K562 (cell line): ENCODE data around the gene KIF26A. TPM values are rescaled to one million over a fixed set of nuclear protein-coding genes. Genes with fewer than 3 reads are reported as not detected.

ENCODE experiments used
- ATAC-seq: fragments of 200-7000 bp; cut with Tn5 transposase; 3 replicates; pipeline ENCODE4 v1.9.1; 2020; ENCODE audit warnings: moderate library complexity
- BruUV-seq: library from RNA; stranded (reverse); fragments of 400-500 nt; replicated peaks from 2 replicates; lab custom pipeline; 2021; lab: Mats Ljungman, UMichigan
- CTCF ChIA-PET: fragments of 300-600 bp; formaldehyde crosslinking; extraction: SDS; loops from one replicate; lab custom pipeline; 2021; ENCODE audit warnings: low intra/inter-chr PET ratio; lab: Yijun Ruan, JAX
- POLR2A ChIA-PET: fragments of 300-600, 350-650 bp; sonication (Branson Sonifier 250); formaldehyde crosslinking; extraction: SDS; loops from one replicate; lab custom pipeline; 2021; ENCODE audit warnings: antibody characterized with exemption, inconsistent platforms; lab: Yijun Ruan, JAX
- DNase-seq, 4 experiments: peaks; one replicate each; pipeline versions ENCODE4 v3.0.0 to v3.0.0-alpha.2; 2011 to 2018; ENCODE audit warnings: low spot score in 3 of 4, mixed read lengths in 3 of 4; ENCODE audit errors: extremely low read depth in 1 of 4
- FAIRE-seq: peaks from 2 replicates; lab custom pipeline; 2011; peaks lifted over from hg19 to GRCh38; lab: Jason Lieb, UNC
- H2AFZ ChIP-seq: 2 replicates; pipeline ENCODE4 v1.6.0; 2011; ENCODE audit warnings: low read depth, low read length, control low read depth, inconsistent platforms
- H3K27ac ChIP-seq: fragments of 200-600 bp; 3 replicates; pipeline ENCODE4 v1.8.0; 2011; ENCODE audit warnings: low read depth, mild to moderate bottlenecking, control low read depth, inconsistent platforms, low read length, moderate library complexity, mixed read lengths; ENCODE audit errors: extremely low read depth
- H3K27me3 ChIP-seq, 2 experiments: fragments of 300-600 bp in 1 of 2; 2 replicates in 1 of 2; 3 replicates in 1 of 2; pipeline versions ENCODE4 v1.6.0 to v1.8.0; 2011; ENCODE audit warnings: inconsistent platforms in 2 of 2, low read length in 2 of 2, mild to moderate bottlenecking in 1 of 2, mixed read lengths in 1 of 2, moderate library complexity in 1 of 2; ENCODE audit not compliant: control insufficient read depth in 2 of 2, insufficient read depth in 2 of 2
- H3K36me3 ChIP-seq: fragments of 300-600 bp; 3 replicates; pipeline ENCODE4 v1.8.0; 2011; ENCODE audit warnings: mild to moderate bottlenecking, low read length, inconsistent platforms; ENCODE audit not compliant: control insufficient read depth, insufficient read depth
- H3K4me1 ChIP-seq, 2 experiments: fragments of 200-600 bp in 1 of 2; replicated peaks in 1 of 2; 2 replicates in 1 of 2; 3 replicates in 1 of 2; pipeline versions ENCODE4 v1.5.1 to v1.8.0; 2011; ENCODE audit warnings: inconsistent platforms in 2 of 2, low read length in 2 of 2, mild to moderate bottlenecking in 1 of 2, mixed read lengths in 1 of 2, moderate library complexity in 1 of 2; ENCODE audit not compliant: control insufficient read depth in 2 of 2, insufficient read depth in 2 of 2
- H3K4me2 ChIP-seq: 2 replicates; pipeline ENCODE4 v1.6.1; 2011; ENCODE audit warnings: low read length, control low read depth, inconsistent platforms, mixed read lengths; ENCODE audit not compliant: insufficient read depth
- H3K4me3 ChIP-seq: fragments of 200-600 bp; sonication (generic), shearing (Covaris generic); 2 replicates; pipeline ENCODE4 v1.5.1; 2016; ENCODE audit warnings: control low read depth, inconsistent platforms
- H3K79me2 ChIP-seq: fragments of 200-600 bp; 3 replicates; pipeline ENCODE4 v1.8.0; 2011; ENCODE audit warnings: low read length, inconsistent platforms; ENCODE audit not compliant: control insufficient read depth, insufficient read depth
- H3K9ac ChIP-seq, 2 experiments: 2 replicates each; pipeline versions ENCODE4 v1.6.0 to v1.6.1; 2011; ENCODE audit warnings: low read depth in 2 of 2, low read length in 2 of 2, control low read depth in 1 of 2, inconsistent platforms in 1 of 2, mild to moderate bottlenecking in 1 of 2, mixed read lengths in 1 of 2; ENCODE audit not compliant: insufficient read depth in 1 of 2
- H3K9me1 ChIP-seq: one replicate; pipeline ENCODE4 v1.6.0; 2011; ENCODE audit warnings: inconsistent platforms, mild to moderate bottlenecking, low read length, moderate library complexity; ENCODE audit not compliant: control insufficient read depth, insufficient read depth
- H3K9me3 ChIP-seq: replicated peaks from 2 replicates; pipeline ENCODE4 v1.5.1; 2011; ENCODE audit warnings: low read depth, low read length, inconsistent platforms; ENCODE audit not compliant: control insufficient read depth, insufficient read depth
- H4K20me1 ChIP-seq: replicated peaks from 2 replicates; pipeline ENCODE4 v1.6.1; 2011; ENCODE audit warnings: low read length, inconsistent platforms, mixed read lengths; ENCODE audit not compliant: control insufficient read depth, insufficient read depth
- CGGBP1 ChIP-seq: fragments of 250-450 bp; sonication (Bioruptor Pico); IDR thresholded peaks from 2 replicates; pipeline ENCODE4 v1.9.0; 2021; ENCODE audit warnings: mild to moderate bottlenecking
- ELF2 ChIP-seq: fragments of 250-450 bp; sonication (Bioruptor Pico); IDR thresholded peaks from 2 replicates; pipeline ENCODE4 v1.5.0; 2021; ENCODE audit warnings: mild to moderate bottlenecking
- ESRRA ChIP-seq: fragments of 450-650 bp; IDR thresholded peaks from 2 replicates; pipeline ENCODE4 v1.6.1; 2014; ENCODE audit warnings: low read depth, mild to moderate bottlenecking, moderate library complexity, borderline replicate concordance
- GABPB2 ChIP-seq: fragments of 250-450 bp; sonication (Bioruptor Pico); conservative IDR thresholded peaks from 2 replicates; pipeline ENCODE4 v1.5.1; 2021; ENCODE audit warnings: mild to moderate bottlenecking
- ID3 ChIP-seq, 2 experiments: fragments of 250-450 bp in 1 of 2; fragments of 450-650 bp in 1 of 2; sonication (Bioruptor Pico) in 1 of 2; IDR thresholded peaks; 2 replicates each; pipeline versions ENCODE4 v1.6.1 to v1.8.0; 2016 to 2021; ENCODE audit warnings: mild to moderate bottlenecking in 2 of 2, moderate library complexity in 2 of 2, missing compliant biosample characterization in 1 of 2, missing genetic modification characterization in 1 of 2
- MAFG ChIP-seq: fragments of 450-650 bp; conservative IDR thresholded peaks from 2 replicates; pipeline ENCODE4 v1.6.1; 2016; ENCODE audit warnings: missing genetic modification characterization, missing compliant biosample characterization
- RFX7 ChIP-seq: fragments of 250-450 bp; sonication (Bioruptor Pico); IDR thresholded peaks from 2 replicates; pipeline ENCODE4 v1.5.1; 2021; ENCODE audit warnings: mild to moderate bottlenecking
- SMC3 ChIP-seq: conservative IDR thresholded peaks from 2 replicates; pipeline ENCODE4 v1.6.1; 2011; ENCODE audit warnings: low read depth, low read length, improper control_type of control experiment; ENCODE audit not compliant: insufficient read depth
- SNAPC5 ChIP-seq: fragments of 250-450 bp; sonication (Bioruptor Pico); IDR thresholded peaks from 2 replicates; pipeline ENCODE4 v1.8.0; 2021; ENCODE audit warnings: moderate library complexity, mild to moderate bottlenecking, inconsistent platforms
- TCF3 ChIP-seq: sonication (generic); formaldehyde crosslinking; IDR thresholded peaks from 2 replicates; pipeline ENCODE4 v1.4.0; 2020; ENCODE audit warnings: mild to moderate bottlenecking, missing genetic modification reagents
- TRIM28 ChIP-seq: fragments of 450-650 bp; IDR thresholded peaks from 2 replicates; pipeline ENCODE4 v1.6.1; 2017
- ZBTB9 ChIP-seq: fragments of 450-650 bp; formaldehyde crosslinking; IDR thresholded peaks from 2 replicates; pipeline ENCODE4 v1.4.0; 2020; ENCODE audit warnings: mild to moderate bottlenecking, moderate library complexity
- WGBS: fragments of 100-300 bp; shearing (Covaris generic); methylation state at CpG from one replicate; pipeline ENCODE4 v1.1.6; 2016; ENCODE audit warnings: low coverage, mixed read lengths; ENCODE audit not compliant: insufficient coverage; ENCODE audit errors: missing lambda C conversion rate; 5-methylcytosine and 5-hydroxymethylcytosine counted together
- in situ Hi-C: fragments of 300-500 bp; cut with MboI; formaldehyde crosslinking; loops from 4 replicates; pipeline ENCODE4 v1.15.0; 2018; ENCODE audit warnings: inconsistent platforms, mixed read lengths
- intact Hi-C: fragments of 100-400 bp; cut with micrococcal nuclease; formaldehyde crosslinking; loops from 2 replicates; pipeline ENCODE4 v1.14.2; 2022
- polyA plus RNA-seq, 8 experiments: library from polyadenylated mRNA; depleted of rRNA in 4 of 8; stranded (reverse) in 5 of 8; unstranded in 3 of 8; fragments of >200 nt; fragmentation: Nextera tagmentation in 2 of 8; fragmentation: Illumina TruSeq in 1 of 8; extraction: Ambion mirVana in 2 of 8; extraction: Trizol in 1 of 8; gene quantifications; 2 replicates each; pipeline versions ENCODE4 v1.2.1 to v1.2.3, GENCODE V29; 2011 to 2014; ENCODE audit warnings: inconsistent platforms in 1 of 8, missing spikeins in 1 of 8
- total RNA-seq, 7 experiments: library from RNA; depleted of rRNA in 6 of 7; stranded (reverse); fragments of >200 nt in 6 of 7; fragmentation: Illumina TruSeq in 2 of 7; extraction: Trizol in 2 of 7; gene quantifications; 2 replicates each; pipeline versions ENCODE4 v1.2.1 to v1.2.3, GENCODE V29; 2011 to 2021; ENCODE audit warnings: low replicate concordance in 1 of 7

KIF26A gene
- total and polyA plus RNA-seq, 9 of the 15 experiments (the other 6 are each of a cell fraction or from before 2014, with no cell fraction given) = 0.04 TPM; not detected in 8

GRCh38 chr14:104172349-104172748 lies 34.0 kb downstream of the KIF26A start:
- Histone ChIP-seq H3K36me3 (no peaks in the 10 kb centered on the region), H2AFZ (no peak overlapping the region), H3K27ac (no peak overlapping the region), H4K20me1 (peaks cover 11% of the 10 kb centered on the region; the same call in 1 of the 2 replicates), H3K4me1 (peaks cover 0 to 15% of the 10 kb centered on the region in 2 experiments; a peak in 1 of 5 replicates), H3K9ac (no peak overlapping the region), H3K79me2 (no peaks in the 10 kb centered on the region), H3K27me3 (peaks cover 0 to 64% of the 10 kb centered on the region in 2 experiments; a peak in 4 of 5 replicates), H3K4me2 (no peak overlapping the region), H3K9me3 (no peaks in the 10 kb centered on the region), H3K4me3 (no peak overlapping the region), H3K9me1 (no peaks in the 10 kb centered on the region)
- DNase-seq (no peak), ATAC-seq (no peak), FAIRE-seq (no peak)
- intact Hi-C loops = no loop called here
- 4% methylated on average over 9 of the region's 13 CpGs for WGBS
- in situ Hi-C loops = no loop called here
- POLR2A ChIA-PET = no interaction called here
- CTCF ChIA-PET = no interaction called here
- no TSS peak for BruUV-seq
- TF ChIP-seq ID3 (CRISPR knock-in tag; IDR thresholded peaks at IDR 0.05) (no peak), ID3 (tag; IDR thresholded peaks at IDR 0.05) (no peak), SMC3 (no peak), MAFG (tag) (no peak), TCF3 (CRISPR knock-in tag) (no peak), GABPB2 (CRISPR knock-in tag) (no peak), ESRRA (no peak), TRIM28 (no peak), ELF2 (CRISPR knock-in tag) (no peak), ZBTB9 (no peak), CGGBP1 (CRISPR knock-in tag) (no peak), SNAPC5 (CRISPR knock-in tag) (no peak), RFX7 (no peak)
